ENCODE results near the gene CAPZA2.

The CAPZA2 gene

DNA sequence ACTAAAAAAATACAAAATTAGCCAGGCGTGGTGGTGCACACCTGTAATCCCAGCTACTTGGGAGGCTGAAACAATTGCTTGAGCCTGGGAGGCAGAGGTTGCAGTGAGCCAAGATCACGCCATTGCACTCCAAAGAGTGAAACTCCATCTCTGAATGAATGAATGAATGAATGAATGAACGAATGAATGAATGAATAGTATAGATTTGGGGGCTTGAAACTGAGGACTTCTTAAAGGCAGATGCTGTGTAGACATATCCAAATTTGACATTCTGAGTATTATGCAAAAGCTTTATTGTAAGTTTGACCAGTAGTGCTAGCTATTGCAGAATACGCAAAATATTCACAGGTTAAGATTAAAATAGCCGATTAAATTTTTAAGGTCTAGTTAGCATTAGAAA lies 60.2 kb downstream of the CAPZA2 start:
- DNase-seq: no peak

DNA sequence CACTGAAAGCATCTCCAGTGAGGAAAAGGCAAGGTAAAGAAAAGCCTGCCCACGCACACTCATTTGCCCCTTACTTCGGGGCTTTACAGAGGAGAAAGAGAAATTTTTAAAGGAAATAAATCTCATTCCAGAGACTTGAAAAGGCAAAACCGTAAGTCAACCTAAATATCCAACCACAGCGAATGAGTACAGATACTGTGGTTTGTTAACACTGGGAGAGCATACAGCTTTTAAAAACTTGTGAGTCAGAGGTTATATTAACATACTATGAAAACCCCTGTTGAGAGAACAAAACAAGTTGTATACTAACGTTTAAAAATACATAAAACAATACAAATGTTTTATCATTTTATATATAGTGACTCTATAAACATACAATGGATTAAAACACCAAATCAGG lies 62.4 kb downstream of the CAPZA2 start:
- no peak for DNase-seq

DNA sequence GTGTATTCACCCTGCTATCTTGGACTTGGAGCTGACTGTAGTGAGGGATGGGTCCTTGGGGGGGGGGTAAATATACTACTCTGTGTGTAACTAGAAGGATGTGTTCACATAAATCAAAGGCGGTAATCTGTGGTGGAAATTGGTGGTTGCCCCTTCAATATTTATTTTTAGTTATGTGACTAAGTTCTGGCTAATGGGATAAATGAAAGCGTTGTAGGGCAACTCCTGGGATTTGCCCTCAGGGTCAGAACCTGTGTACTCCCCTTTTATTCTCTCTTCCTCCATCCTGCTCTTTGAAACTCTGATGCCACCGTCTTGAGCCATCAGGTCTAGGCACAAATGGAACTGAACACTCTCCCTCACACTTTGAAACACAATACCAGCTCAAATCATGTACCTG lies 66.6 kb downstream of the CAPZA2 start:
- DNase-seq: no peak

DNA sequence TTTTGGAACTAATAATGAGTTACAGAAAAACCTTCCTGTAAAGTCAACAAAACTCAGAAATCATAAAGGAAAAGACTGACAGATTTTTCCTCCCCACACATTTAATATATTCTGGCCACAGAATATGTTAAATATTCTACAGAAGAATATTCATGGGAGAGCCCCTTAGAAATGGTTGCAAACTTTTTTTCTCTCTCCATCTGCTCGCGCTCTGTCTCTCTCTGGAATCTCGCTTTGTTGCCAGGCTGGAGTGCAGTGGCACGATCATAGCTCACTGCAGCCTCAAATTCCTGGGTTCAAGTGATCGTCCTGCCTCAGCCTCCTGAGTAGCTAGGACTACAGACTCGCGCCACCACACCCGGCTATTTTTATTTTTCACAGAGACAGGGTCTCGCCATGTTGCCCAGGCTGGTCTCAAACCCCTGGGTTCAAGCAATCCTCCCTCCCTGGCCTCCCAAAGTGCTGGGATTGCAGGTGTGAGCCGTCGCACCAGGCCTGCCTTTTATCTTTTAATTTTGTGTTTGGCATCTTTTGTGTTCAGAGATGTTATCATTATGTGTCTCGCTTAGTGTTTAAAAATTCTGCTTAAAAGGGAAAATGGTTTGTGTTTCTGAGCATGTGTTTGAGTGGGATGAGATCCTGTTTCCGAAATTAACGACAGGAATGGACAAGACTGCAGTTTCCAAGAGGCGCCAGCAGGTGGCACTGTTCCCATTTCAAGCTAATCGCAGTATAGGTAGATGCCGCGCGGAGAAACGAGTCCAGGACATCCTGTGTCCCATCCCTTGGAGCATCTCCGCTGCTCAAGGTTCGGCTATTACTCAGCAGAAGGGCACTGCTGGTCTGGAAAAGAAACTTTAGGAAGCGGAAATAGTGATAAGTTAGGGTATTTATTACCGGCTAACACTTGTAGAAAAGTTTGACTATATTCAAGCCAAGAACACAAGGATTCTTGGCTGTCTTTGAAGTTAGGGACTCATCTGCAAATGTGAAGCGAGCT lies 67.8 kb downstream of the CAPZA2 start:
- peak; percentile 85 to 88 (median 86) for DNase-seq

DNA sequence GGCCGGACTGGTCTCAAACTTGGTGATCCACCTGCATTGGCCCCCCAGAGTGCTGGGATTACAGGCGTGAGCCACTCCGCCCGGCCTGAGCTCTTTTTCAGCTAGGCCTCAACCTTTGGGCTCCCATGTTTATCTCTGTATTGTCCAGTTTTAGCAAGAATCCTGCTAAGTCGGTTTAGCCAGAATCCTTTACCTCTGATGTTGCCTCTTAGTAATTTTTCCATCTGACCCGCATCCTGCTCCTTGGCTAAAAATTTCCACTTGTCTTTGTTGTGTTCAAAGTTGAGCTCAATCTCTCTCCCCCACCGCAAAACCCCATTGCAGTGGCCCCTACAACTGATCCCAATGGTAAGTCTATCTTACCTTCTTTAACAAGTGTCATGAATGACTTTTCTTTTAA lies 70.2 kb downstream of the CAPZA2 start:
- no peak for DNase-seq

DNA sequence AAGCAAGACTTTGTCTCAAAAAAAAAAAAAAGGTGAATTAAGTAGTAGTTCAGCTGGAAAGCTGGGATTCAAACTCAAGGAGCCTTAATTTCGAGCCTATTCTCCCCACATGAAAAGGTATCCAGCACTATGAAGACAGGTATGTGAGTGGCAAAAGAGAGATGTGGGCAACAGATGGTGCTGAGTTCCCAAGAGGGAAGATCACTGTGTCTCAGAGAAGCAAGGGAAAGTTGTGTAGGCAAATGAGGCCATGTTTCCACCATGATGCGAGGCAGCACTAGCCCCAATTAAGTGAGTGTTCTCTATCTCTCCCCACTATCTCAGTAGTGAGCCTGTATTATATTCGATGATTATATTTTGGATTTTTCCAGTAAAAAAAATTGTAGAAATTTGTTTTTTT lies 71.1 kb downstream of the CAPZA2 start:
- no peak for DNase-seq

DNA sequence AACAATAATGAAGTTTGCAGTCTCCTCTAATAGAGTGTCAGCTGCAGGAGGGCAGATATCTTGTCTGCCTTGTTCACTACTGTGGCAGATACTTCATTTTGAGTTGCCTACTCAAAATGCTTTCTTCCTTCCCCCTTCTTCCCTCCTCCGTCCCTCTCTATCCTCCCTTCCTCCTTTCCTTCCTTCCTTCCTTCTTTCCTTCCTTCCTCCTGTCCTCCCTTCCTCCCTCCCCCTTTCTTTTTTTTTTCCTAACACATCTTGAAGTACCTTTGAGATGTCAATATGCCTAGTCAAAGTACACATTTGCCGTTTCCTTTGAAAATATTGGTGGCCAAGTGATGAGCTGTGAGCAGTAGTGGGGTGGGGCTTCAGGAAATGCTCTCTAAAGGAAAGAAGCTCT lies 72.2 kb downstream of the CAPZA2 start:
- DNase-seq: no peak

DNA sequence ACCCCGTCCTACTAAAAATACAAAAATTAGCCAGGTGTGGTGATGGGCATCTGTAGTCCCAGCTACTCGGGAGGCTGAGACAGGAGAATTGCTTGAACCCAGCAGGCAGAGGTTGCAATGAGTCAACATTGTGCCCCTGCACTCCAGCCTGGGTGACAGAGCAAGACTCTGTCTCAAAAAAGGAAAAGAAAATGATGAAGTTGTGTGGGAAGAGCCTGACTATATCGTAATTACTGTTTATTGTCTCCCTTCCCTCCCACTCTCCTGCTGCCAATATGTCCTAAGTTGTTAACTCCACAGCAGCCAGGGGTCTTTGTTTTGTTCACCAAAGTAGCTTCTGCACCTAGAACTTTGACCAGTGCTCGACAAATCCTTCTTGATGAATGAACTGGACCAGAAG lies 74.5 kb downstream of the CAPZA2 start:
- peak; percentile 20 to 41 (median 35) for DNase-seq

DNA sequence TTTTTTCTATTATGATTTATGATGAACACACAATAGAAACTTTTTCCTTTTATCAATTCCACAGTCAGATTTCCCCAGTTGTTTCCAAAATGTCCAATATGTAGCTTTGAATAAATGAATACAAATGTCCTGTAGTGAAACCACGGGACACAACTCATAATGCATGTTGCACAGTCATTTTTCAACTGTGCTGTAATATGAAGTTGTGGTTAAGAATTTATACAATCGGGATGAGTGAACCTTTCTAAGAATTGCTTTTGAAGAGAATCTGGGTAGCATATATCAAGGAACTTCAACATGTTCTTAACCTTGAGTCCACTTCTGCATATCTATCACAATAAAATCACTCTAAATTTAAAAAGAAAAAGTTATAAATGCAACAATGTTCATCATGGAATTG lies 76.3 kb downstream of the CAPZA2 start:
- DNase-seq: no peak

DNA sequence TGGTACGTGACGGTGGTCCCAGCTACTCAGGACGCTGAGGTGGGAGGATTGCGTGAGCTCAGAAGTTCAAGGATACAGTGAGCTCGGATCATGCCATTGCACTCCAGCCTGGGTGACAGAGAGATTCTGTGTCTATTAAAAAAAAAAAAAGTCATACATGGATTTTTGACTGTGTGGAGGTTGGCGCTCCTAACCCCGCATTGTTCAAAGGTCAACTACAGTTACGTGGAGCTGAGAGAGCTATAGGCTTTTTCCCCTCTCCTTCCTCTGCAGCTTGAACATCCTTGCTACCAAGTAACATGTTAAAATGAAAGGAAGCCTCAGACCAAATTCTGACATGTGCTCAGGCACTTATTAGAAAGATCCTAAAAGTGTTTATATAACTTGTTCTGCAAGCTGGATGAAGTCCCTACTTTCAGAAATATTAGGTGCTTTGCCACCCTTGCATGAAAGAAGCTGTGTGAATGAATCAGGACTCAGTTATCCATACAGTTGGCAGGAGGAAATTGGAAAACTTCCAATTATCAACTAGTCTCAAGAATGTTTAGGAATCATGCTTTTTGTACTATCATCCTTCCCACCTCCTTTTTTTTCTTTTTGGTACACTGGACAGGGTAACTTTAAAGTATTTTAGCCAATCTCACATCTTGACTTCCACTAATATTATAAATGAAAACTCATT lies 78.4 kb downstream of the CAPZA2 start:
- DNase-seq: no peak

DNA sequence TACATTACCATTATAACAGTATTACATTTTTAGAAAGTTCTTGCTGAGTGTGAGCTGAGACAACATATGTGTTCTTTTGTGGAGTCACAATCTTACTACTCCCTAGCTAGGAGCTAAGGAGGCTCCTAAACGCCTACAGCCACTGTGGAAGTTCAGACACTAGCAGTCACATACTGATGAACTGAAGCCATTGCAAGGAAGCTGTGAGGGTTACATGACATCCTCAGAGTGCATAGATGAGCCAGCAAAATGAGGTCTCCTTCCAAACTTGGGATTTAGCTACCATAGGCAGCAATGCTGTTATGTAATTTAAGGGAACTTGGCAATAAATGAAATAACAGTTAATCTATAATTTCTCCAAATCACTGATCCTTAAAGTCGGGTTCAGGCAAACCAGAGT lies 80.1 kb downstream of the CAPZA2 start:
- no peak for DNase-seq

DNA sequence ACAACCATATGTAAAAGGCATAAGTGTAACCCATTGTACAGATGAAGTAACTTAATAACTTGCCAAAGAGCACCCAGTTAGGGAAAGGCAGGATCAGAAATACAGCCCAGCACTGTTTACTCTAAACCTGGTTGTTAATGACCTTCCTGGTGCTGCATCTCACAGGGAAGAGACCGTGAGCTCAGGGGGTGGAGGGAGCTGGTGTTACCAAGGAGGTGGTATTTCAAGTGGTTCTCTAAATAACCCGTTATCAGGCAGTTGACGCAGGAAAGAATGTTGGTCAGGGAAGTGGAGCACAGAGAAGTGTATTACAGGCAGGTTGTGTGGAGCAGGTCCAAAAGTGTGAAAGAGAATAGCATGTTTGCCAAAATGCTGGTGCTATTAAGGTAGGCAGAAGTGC lies 86.5 kb downstream of the CAPZA2 start:
- no peak for DNase-seq

DNA sequence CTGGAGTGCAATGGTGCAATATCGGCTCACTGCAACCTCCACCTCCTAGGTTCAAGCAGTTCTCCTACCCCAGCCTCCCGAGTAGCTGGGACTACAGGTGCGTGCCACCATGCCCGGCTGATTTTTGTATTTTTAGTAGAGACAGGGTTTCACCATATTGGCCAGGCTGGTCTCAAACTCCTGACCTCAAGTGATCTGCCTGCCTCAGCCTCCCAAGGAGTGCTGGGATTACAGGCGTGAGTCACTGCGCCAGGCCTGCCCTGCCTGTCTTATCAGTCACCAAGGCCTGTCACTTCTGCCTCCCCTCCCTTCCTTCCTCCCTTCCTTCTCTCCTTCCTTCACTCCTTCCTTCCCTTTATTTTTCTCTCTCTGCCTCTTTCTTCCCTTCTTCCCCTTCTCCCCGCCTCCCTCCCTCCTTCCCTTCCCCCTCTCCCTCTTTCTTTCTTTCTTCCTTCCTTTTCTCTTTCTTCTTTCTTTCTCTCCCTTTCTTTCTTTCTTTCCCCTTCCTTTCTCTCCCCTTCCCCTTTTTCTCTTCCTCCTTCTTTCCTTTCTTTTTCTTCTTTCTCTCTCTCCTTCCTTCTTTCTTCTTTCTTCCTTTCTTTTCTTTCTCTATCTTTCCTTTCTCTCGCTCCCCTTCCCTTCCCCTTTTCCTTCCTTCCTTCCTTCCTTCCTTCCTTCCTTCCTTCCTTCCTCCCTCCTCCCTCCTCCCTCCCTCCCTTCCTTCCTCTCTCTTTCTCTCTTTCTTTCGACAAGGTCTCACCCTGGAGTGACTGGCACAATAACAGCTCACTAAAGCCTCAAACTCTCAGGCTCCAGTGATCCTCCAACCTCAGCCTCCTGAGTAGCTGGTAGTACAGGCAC lies 87.8 kb downstream of the CAPZA2 start:
- DNase-seq: no peak

DNA sequence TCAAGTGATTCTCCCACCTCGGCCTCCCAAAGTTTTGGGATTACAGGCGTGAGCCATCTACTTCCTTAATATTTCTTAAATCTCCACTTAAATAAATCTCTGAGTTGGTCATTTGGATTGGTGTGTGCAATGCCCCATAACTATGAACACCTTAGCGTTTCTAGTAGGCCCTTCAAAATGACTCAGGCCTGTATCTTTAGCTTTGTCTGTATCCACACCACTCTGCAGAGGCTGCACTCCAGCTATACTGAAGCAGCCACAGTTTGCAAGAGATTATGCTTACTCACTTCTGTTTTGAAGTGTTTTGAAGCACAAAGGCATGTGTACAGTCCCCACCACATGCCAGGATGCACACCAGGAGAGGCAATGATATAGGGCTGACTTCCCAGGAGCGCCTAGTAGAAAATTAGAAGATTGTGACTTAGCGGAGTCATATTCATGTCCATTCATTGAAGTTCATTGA lies 88.5 kb downstream of the CAPZA2 start:
- DNase-seq: no peak

DNA sequence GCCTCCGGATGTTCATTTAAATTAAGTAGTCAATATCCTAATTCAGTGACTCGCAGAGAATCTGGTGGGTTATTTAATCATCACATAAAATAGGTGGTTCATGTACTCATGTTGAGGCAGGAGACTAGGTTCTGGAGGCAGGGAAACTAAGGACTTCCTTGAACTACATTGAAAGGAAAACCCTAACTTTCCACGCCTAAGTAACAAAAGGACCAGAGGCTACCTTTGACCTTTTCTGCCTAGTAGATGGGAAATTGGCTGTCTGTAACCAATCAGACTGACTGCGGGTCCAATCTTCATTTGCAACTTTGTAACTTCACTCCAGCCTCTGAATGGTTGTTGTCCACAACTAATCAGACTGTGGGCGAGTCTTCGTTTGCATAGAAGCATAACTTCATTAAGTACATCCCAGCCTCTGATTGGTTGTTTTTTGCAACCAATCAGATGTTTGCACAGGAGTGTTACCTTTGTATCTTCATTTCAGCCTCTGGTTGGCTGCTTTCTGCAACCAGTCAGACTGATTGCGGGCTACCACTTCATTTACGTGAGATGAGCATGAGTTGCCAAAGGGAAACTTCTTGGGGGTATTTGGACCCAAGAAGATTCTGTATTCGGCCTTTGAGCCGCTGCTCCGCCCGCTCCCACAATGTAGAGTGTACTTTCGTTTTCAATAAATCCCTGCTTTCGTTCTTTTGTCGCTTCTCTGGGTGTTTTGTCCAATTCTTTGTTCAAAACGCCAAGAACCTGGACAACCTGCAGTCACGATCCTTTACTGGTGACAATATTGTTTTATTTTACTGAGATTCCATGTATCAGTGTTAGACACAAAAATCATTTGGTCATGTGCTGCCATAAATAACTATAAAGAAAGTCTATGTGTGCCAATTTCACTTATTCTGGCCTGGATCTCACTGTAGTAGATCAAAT lies 89.2 kb downstream of the CAPZA2 start:
- no peak for DNase-seq

DNA sequence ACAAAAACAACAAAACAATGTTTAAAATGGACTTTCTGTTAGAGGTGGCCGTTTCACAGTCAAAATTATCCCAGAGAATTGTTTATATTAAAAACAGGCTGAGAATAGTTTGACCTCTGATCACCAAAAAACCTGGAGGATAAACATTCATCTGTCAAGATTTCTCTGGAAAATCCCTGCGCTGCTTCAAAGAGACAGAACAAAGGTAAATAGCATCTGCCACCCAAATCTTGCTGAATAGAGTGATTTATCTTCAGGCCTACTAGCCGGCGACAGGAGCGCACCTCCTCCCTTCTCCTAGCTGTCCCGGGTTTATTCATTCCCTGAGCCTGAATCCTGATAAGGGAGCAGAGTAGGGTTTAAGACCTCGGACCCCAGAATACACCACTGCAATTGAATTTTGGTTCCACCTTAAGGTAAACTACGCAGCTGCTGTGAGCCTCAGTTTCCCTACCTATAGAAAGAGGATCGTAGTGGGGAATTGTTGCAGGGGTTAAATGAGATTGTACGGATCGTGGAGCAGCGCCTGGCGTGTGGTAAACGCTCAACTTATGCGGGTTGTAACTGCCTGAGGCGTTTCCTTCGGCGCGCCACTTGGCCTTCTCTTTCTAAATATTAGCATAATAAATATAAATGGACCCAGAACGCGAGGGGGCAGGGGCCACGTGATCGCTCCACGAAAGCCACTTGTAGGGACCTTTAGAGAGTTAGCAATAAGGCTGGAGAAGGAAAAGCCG lies 90.4 kb downstream of the CAPZA2 start:
- DNase-seq: no peak

DNA sequence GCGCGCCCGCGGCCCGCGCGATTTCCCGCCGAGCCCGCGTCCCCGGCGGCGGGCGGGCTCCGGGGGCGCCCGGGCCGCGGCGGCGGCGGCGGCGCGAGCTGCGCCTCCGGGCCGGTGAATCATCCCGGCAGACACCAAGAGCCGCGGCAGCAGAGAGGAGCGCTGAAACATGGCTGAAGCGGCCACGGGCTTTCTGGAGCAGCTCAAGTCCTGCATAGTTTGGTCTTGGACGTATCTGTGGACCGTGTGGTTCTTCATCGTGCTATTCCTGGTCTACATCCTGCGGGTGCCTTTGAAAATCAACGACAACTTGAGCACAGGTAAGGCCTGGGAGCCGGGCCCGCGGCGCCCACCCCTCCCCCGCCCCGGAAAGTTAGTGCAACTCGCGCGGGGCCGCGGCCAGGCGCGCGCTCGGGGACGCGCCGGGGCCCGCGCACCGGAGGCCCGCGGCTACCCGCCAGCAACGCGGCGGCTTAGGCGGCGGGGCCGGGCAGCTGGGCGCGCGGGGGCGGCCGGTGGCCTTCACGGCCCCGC lies 91.1 kb downstream of the CAPZA2 start, which contains the start of gene ST7:
ST7 (plus strand) TSS at position 130 of the 534 bp plus-strand sequence; CDS start at position 170, 40 bp downstream.
- peak; percentile 75 to 89 (median 81) for DNase-seq

DNA sequence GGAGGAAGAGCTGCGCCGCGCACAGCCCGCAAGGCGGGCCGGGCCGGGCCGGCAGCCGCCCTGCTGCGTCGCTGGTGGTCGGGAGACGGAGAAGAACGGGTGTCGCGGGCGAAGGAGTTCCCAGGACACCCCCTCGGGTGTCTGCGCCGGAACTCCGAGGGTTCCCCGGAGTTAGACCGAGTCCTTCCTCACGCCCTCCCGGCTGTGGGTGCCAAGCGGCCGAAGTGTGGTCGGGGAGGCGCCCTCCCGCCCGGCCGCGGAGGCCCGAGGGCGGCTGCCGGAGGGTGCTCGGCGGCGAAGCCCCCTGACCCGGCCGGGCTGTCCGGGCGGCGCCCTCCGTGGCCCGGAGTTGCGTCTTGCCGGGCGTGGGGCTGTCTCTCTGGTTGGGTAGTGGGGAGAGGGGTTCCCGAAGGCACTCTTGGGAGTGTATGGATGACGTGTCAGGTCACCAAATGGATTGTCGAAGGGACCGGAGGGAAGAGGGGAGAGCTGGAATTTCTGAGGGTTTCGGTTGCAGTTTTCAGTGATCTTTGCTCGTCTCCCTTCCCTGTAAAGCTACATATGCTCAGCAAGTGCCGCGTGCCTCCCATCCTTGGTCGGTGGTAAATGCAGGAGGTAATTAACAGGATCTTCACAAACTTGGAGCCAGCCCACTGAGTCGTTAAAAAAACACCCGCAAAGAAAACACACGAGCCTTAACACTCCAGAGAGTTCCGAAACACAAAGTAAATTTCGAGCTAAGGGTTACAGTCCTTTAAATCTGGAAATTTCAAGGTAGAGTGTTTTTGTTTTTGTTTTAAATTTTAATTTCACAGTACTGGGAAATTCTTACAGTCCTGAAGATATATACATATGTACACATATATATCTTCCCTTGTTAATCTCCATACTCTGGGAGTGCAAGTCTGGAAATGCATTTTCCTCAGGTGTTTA lies 91.8 kb downstream of the CAPZA2 start:
- DNase-seq: peak; percentile 86 to 91 (median 87)

DNA sequence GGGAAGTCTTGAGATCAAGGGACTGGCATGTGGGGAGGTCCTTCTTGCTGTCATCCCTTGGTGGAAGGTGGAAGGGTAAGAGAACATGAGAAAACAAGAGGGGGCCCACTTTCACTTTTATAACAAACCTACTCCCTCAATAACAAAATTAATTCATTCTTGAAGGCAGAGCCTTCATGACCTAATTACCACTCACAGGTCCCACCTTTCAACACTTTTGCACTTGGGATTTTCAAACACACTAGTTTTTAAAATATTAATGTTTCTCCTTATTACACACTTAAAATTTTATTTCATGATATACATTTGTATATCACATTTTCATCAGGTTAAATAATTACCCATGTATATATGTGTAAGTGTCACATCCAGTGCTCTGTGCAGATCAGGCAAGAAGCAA lies 93.0 kb downstream of the CAPZA2 start:
- no peak for DNase-seq
